Heart left ventricle (tissue), 13 donors: ENCODE measurements around the gene STN1.
A peak's percentile ranks its signal among the peaks of the same experiment; 100 is the strongest.

Experiments
- CTCF ChIP-seq, 12 donors: fragments of 200-600 bp; sonication (generic) in 4 of 12; IDR thresholded peaks; one replicate each; pipeline versions ENCODE4 v1.5.0 to v1.8.0; 2018 to 2022; ENCODE audit warnings: antibody characterized with exemption in 12 of 12, mild to moderate bottlenecking in 5 of 12
- POLR2A ChIP-seq, 2 donors: fragments of 450-650 bp; IDR thresholded peaks; one replicate each; pipeline ENCODE4 v1.6.1; 2017; ENCODE audit warnings: antibody characterized with exemption in 2 of 2, mild to moderate bottlenecking in 2 of 2, moderate library complexity in 2 of 2
- donor health status: ischemic (EF 13 %, LVEDD 7.1; RV severe dilation, severe dysfunction).
- donor health status: DM: no; HTN: yes; CAD: no.
- donor health status: DM: no; HTN: no; CAD: no.
- donor health status: ischemic (EF 25% LVEDD 6.9; RV normal size, moderate dysfunction).
- donor health status: ischemic (EF 25% LVEDD 5.7; RV mildly dilated, moderate dysfunction).
- donor health status: ischemic (EF 35%, LVEDD 5.7; RV mildly dilated, moderate dysfunction).
- donor health status: nonischemic (EF 11% LVEDD 7.7; RV severe dilation, severe dysfunction).
- donor health status: DM: yes; HTN: yes; CAD: no.
- donor health status: PGD.
- donor health status: ischemic (EF 29% LVEDD 5.4; RV normal size, mild dysfunction).
- donor health status: nonischemic (EF 23%, LVEDD 6.1; RV moderate dilation, normal function).

DNA sequence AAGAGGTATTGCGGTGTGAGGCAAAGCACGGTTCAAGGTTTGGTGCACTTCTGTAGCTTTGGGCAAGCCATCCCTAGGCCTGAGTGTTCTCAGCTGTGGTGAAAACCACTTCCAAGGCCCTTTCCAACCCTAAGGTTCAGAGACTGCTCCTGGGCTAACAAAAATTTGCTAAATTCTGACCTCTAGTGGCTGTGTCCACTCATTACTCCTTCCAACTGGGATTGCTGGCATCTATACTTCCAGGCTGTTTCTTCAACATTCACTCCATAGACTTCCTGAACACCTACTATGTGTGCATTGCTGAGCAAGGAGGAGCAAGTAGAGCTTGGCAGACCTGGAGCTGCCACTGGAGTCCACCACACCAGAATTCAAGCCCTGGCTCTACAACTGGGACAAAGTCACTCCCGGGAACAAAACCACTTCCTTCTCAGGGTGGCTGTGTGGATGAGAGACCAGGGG is 33.3 kb downstream of the STN1 start:
- TF ChIP-seq CTCF (IDR thresholded peaks at IDR 0.05) (peak; percentile 59 to 84 (median 76)), POLR2A (IDR thresholded peaks at IDR 0.05) (no peak)
